Nephron (organoid): ENCODE measurements around the gene RSAD1.

Experiments used
- H3K27ac Mint-ChIP-seq, 3 experiments: 2 replicates each; pipeline ENCODE4 v1.8.0; 2020; ENCODE audit warnings: mixed read lengths in 3 of 3, mild to moderate bottlenecking in 2 of 3, moderate library complexity in 1 of 3
- H3K27me3 Mint-ChIP-seq: 2 replicates; pipeline ENCODE4 v1.8.0; 2021; ENCODE audit warnings: low read depth, mild to moderate bottlenecking, moderate library complexity, mixed read lengths
- H3K36me3 Mint-ChIP-seq: 2 replicates; pipeline ENCODE4 v1.8.0; 2020; ENCODE audit warnings: low read depth, mixed read lengths
- H3K4me1 Mint-ChIP-seq: 2 replicates; pipeline ENCODE4 v1.8.0; 2020; ENCODE audit warnings: mixed read lengths
- H3K4me3 Mint-ChIP-seq, 3 experiments: 2 replicates each; pipeline ENCODE4 v1.8.0; 2020; ENCODE audit warnings: mild to moderate bottlenecking in 3 of 3, mixed read lengths in 3 of 3, moderate library complexity in 2 of 3
- H3K9me3 Mint-ChIP-seq: 2 replicates; pipeline ENCODE4 v1.8.0; 2020; ENCODE audit warnings: mixed read lengths
- CTCF ChIP-seq, 3 experiments: fragments of 200-600 bp; sonication (generic); IDR thresholded peaks; one replicate each; pipeline ENCODE4 v1.5.0; 2021; ENCODE audit warnings: antibody characterized with exemption in 3 of 3; ENCODE audit not compliant: unreplicated experiment in 3 of 3

Gene RSAD1

DNA sequence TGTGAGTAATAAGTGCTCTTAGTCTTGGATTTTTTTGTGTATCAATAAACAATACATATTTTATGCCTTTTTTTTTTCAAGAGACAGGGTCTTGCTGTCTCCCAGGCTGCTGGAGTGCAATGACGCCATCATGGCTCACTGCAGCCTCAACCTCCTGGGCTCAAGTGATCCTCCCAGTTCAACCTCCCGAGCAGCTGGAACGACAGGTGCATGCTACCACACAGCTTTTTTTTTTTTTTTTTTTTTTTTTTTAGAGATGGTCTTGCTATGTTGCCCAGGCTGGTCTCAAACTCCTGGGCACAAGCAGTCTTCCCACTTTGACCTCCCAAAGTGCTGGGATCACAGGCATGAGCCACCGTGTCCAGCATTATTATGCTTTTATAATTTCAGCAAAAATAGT, 39.7 kb upstream of the RSAD1 start:
- Mint-ChIP-seq H3K4me3 (no peak overlapping the region), H3K9me3 (no peaks in the 10 kb centered on the region), H3K36me3 (no peaks in the 10 kb centered on the region), H3K27me3 (no peaks in the 10 kb centered on the region), H3K27ac (peak overlapping the region in 1 of 3 experiments; percentile 65), H3K4me1 (peaks cover 18% of the 10 kb centered on the region)
- TF ChIP-seq CTCF (IDR thresholded peaks at IDR 0.05; ENCODE audit: unreplicated experiment in 3 of 3), result no peak

GRCh38 chr17:50440172-50440837, 38.4 kb upstream of the RSAD1 start:
- H3K9me3 Mint-ChIP-seq, result no peaks in the 10 kb centered on the region
- H3K4me1 Mint-ChIP-seq, result peaks cover 31% of the 10 kb centered on the region
- no peak overlapping the region for H3K4me3 Mint-ChIP-seq
- peak overlapping the region; percentile 36 to 58 (median 38) for H3K27ac Mint-ChIP-seq
- peaks cover 2% of the 10 kb centered on the region for H3K27me3 Mint-ChIP-seq
- TF ChIP-seq CTCF (IDR thresholded peaks at IDR 0.05; ENCODE audit: unreplicated experiment in 3 of 3), result no peak
- H3K36me3 Mint-ChIP-seq, result no peaks in the 10 kb centered on the region

DNA sequence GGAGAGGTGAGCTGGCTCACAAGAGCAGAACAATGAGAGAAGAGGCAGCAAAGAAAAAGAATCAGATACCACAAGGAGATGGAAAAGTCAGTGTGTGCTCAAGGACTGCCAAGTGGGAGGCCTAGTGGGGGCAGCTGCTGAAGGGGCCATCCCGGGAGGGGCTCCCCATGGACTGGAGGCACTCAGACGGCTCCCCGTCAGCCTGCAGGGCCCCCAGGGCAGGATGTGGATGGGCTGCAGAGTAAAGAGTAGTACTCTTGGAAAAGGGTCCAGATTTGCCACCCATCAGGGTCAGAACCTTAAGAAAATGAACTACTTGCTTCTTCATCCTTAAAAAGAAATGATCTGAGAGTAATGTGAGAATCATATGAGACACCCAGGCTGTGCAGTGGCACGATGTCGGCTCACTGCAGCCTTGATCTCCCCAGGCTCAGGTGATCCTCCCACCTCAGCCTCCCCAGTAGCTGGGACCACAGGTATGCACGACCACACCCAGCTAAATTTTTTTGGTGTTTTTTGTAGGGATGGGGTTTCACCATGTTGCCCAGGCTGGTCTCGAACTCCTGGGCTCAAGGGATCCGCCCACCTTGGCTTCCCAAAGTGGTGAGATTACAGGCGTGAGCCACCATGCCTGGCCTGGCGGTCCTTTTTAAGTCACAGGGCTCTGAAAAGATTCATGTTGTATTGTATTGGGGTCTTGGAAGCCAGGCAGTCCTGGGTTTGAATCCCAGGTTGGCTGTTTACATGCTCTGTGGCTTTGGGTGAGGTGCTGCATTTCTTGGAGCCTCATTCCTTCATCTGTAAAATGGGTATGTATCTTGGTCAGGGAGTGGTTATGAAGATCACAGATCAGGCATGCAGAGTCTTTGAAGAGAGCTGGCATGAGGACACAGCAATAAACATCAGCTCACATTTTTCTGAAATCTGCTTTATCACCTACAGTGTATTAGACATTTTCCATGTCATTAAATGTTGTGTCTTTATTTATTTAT, 37.5 kb upstream of the RSAD1 start:
- Mint-ChIP-seq H3K36me3 (no peaks in the 10 kb centered on the region), H3K27ac (peak overlapping the region; percentile 36 to 58 (median 38)), H3K4me1 (peaks cover 37% of the 10 kb centered on the region), H3K4me3 (no peak overlapping the region), H3K9me3 (no peaks in the 10 kb centered on the region), H3K27me3 (peaks cover 3% of the 10 kb centered on the region)
- no peak for TF ChIP-seq CTCF (IDR thresholded peaks at IDR 0.05; ENCODE audit: unreplicated experiment in 3 of 3)

- H3K36me3 Mint-ChIP-seq, result no peaks in the 10 kb centered on the region
- no peaks in the 10 kb centered on the region for H3K9me3 Mint-ChIP-seq
- H3K4me1 Mint-ChIP-seq, result peaks cover 37% of the 10 kb centered on the region
These were observed 35.1 kb upstream of the RSAD1 start for GRCh38 chr17:50443505-50443974.

More at GRCh38 chr17:50443505-50443974, 35.1 kb upstream of the RSAD1 start:
- H3K4me3 Mint-ChIP-seq, result peak overlapping the region in 2 of 3 experiments; percentile 39 to 42
- H3K27me3 Mint-ChIP-seq, result peaks cover 3% of the 10 kb centered on the region
- no peak for TF ChIP-seq CTCF (IDR thresholded peaks at IDR 0.05; ENCODE audit: unreplicated experiment in 3 of 3)
- peak overlapping the region; percentile 59 to 82 (median 68) for H3K27ac Mint-ChIP-seq
